Panc1 (cell line): Measurements from ENCODE around the gene PBOV1. TPM values are rescaled to one million over a fixed set of nuclear protein-coding genes. Genes with fewer than 3 reads are reported as not detected.

Source experiments
- ATAC-seq: fragments of 200-7000 bp; cut with Tn5 transposase; 2 replicates; pipeline ENCODE4 v1.9.1; 2020; ENCODE audit warnings: mild to moderate bottlenecking, moderate library complexity
- BruUV-seq: library from RNA; stranded (reverse); fragments of 400-500 nt; replicated peaks from 2 replicates; lab custom pipeline; 2021; lab: Mats Ljungman, UMichigan
- CTCF ChIA-PET: fragments of 300-600 bp; sonication (Branson Sonifier 250); formaldehyde crosslinking; loops from one replicate; lab custom pipeline; 2022; ENCODE audit warnings: antibody characterized with exemption; lab: Charles Lee
- POLR2A ChIA-PET: fragments of 300-600 bp; sonication (Branson Sonifier 250); formaldehyde crosslinking; loops from one replicate; lab custom pipeline; 2022; ENCODE audit warnings: antibody characterized with exemption; lab: Charles Lee
- DNase-seq: peaks from one replicate; pipeline ENCODE4 v3.0.0-alpha.2; 2010; ENCODE audit warnings: low read depth, low spot score
- H3K27ac ChIP-seq: 2 replicates; pipeline ENCODE4 v1.5.1; 2011; ENCODE audit warnings: mild to moderate bottlenecking, low read length, inconsistent platforms
- H3K27me3 ChIP-seq: fragments of 200-500 bp; sonication (Bioruptor generic); 2 replicates; pipeline ENCODE4 v1.6.0; 2014; ENCODE audit warnings: low read length, inconsistent platforms; ENCODE audit not compliant: control insufficient read depth, insufficient read depth
- H3K36me3 ChIP-seq: fragments of 200-500 bp; sonication (Bioruptor generic); 2 replicates; pipeline ENCODE4 v1.5.1; 2014; ENCODE audit warnings: inconsistent platforms, mild to moderate bottlenecking, low read length, moderate library complexity; ENCODE audit not compliant: control insufficient read depth, insufficient read depth
- H3K4me1 ChIP-seq: 2 replicates; pipeline ENCODE4 v1.5.1; 2011; ENCODE audit warnings: inconsistent platforms, mild to moderate bottlenecking, low read length, moderate library complexity; ENCODE audit not compliant: control insufficient read depth, insufficient read depth
- H3K4me3 ChIP-seq, 2 experiments: 2 replicates each; pipeline ENCODE4 v1.5.1; 2011 to 2012; ENCODE audit warnings: low read depth in 2 of 2, low read length in 2 of 2, mild to moderate bottlenecking in 2 of 2, inconsistent platforms in 1 of 2, moderate library complexity in 1 of 2
- H3K9me3 ChIP-seq: fragments of 200-500 bp; sonication (Bioruptor generic); 2 replicates; pipeline ENCODE4 v1.5.1; 2014; ENCODE audit warnings: low read depth, mild to moderate bottlenecking, inconsistent platforms, low read length, moderate library complexity; ENCODE audit not compliant: control insufficient read depth, insufficient read depth
- POLR2AphosphoS5 ChIP-seq: IDR thresholded peaks from 2 replicates; pipeline ENCODE4 v1.6.1; 2012; ENCODE audit warnings: mild to moderate bottlenecking, low read depth, low read length, moderate library complexity
- SIN3A ChIP-seq: IDR thresholded peaks from 2 replicates; pipeline ENCODE4 v1.6.1; 2012; ENCODE audit warnings: low read depth, mild to moderate bottlenecking, low read length, moderate library complexity, borderline replicate concordance; ENCODE audit not compliant: insufficient read depth
- TCF7L2 ChIP-seq: IDR thresholded peaks from 2 replicates; pipeline ENCODE4 v1.6.1; 2011; ENCODE audit warnings: mild to moderate bottlenecking, low read depth, low read length, inconsistent platforms
- in situ Hi-C: cut with HindIII; loops from 2 replicates; pipeline ENCODE4 v1.10.0; 2016; ENCODE audit warnings: low sequenced_read_pairs, low pct_unique_long_range_greater_than_20kb
- intact Hi-C: fragments of 100-400 bp; cut with micrococcal nuclease; formaldehyde crosslinking; loops from one replicate; pipeline ENCODE4 v1.10.0; 2022; ENCODE audit not compliant: unreplicated experiment
- total RNA-seq: library from RNA; stranded (reverse); gene quantifications from one replicate; pipeline ENCODE4 v1.2.1, GENCODE V29; 2021; ENCODE audit not compliant: unreplicated experiment
- TF ChIP-seq, protein P1 (sequence below): fragments of 450-650 bp; IDR thresholded peaks from 2 replicates; pipeline ENCODE4 v1.5.1; 2017; ENCODE audit warnings: mild to moderate bottlenecking
- TF ChIP-seq, protein P2 (sequence below), 2 experiments: IDR thresholded peaks; 2 replicates each; pipeline ENCODE4 v1.6.1; 2011 to 2012; ENCODE audit warnings: low read depth in 2 of 2, control low read depth in 1 of 2, low read length in 1 of 2, mild to moderate bottlenecking in 1 of 2, moderate library complexity in 1 of 2; ENCODE audit not compliant: insufficient read depth in 1 of 2

PBOV1 gene
- total RNA-seq, 1 experiment from 2014 or later = not detected

DNA sequence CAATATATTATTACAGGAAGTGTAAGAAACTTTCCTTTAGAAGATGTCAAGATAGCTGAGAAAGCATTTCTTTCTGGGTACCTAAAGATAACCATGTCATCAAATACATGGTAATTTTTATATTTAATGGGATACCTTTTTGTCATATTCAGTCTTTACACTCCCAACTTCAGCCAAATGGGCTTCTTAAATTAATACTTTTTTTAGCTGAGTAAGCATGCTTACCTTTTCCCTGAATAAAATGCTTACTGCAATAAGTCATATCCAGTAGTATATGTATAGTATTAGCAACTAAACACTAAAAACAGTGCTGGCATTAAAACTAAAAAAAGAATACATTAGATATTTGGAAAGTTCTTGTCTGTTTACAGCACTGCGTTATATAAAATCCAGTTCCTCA is 17.4 kb upstream of the PBOV1 start:
- no peaks in the 10 kb centered on the region for H3K9me3 ChIP-seq
- POLR2A ChIA-PET = no interaction called here
- in situ Hi-C loops (no loop called here), intact Hi-C loops (no loop called here)
- no TSS peak for BruUV-seq
- TF ChIP-seq SIN3A = no peak
- TF ChIP-seq POLR2AphosphoS5 = no peak
- TF ChIP-seq, protein P1, sequence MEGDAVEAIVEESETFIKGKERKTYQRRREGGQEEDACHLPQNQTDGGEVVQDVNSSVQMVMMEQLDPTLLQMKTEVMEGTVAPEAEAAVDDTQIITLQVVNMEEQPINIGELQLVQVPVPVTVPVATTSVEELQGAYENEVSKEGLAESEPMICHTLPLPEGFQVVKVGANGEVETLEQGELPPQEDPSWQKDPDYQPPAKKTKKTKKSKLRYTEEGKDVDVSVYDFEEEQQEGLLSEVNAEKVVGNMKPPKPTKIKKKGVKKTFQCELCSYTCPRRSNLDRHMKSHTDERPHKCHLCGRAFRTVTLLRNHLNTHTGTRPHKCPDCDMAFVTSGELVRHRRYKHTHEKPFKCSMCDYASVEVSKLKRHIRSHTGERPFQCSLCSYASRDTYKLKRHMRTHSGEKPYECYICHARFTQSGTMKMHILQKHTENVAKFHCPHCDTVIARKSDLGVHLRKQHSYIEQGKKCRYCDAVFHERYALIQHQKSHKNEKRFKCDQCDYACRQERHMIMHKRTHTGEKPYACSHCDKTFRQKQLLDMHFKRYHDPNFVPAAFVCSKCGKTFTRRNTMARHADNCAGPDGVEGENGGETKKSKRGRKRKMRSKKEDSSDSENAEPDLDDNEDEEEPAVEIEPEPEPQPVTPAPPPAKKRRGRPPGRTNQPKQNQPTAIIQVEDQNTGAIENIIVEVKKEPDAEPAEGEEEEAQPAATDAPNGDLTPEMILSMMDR = no peak
- no peak for TF ChIP-seq TCF7L2
- TF ChIP-seq, protein P2, sequence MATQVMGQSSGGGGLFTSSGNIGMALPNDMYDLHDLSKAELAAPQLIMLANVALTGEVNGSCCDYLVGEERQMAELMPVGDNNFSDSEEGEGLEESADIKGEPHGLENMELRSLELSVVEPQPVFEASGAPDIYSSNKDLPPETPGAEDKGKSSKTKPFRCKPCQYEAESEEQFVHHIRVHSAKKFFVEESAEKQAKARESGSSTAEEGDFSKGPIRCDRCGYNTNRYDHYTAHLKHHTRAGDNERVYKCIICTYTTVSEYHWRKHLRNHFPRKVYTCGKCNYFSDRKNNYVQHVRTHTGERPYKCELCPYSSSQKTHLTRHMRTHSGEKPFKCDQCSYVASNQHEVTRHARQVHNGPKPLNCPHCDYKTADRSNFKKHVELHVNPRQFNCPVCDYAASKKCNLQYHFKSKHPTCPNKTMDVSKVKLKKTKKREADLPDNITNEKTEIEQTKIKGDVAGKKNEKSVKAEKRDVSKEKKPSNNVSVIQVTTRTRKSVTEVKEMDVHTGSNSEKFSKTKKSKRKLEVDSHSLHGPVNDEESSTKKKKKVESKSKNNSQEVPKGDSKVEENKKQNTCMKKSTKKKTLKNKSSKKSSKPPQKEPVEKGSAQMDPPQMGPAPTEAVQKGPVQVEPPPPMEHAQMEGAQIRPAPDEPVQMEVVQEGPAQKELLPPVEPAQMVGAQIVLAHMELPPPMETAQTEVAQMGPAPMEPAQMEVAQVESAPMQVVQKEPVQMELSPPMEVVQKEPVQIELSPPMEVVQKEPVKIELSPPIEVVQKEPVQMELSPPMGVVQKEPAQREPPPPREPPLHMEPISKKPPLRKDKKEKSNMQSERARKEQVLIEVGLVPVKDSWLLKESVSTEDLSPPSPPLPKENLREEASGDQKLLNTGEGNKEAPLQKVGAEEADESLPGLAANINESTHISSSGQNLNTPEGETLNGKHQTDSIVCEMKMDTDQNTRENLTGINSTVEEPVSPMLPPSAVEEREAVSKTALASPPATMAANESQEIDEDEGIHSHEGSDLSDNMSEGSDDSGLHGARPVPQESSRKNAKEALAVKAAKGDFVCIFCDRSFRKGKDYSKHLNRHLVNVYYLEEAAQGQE (IDR thresholded peaks at IDR 0.05; ENCODE audit: insufficient read depth in 1 of 2, low read depth in 2 of 2, low read length in 1 of 2) = no peak
- no peaks in the 10 kb centered on the region for H3K36me3 ChIP-seq
- CTCF ChIA-PET = no interaction called here
- DNase-seq (no peak), ATAC-seq (no peak)
- no peak overlapping the region for H3K4me3 ChIP-seq
- no peak overlapping the region for H3K27ac ChIP-seq
- peaks cover 2% of the 10 kb centered on the region for H3K27me3 ChIP-seq
- H3K4me1 ChIP-seq = peaks cover 6% of the 10 kb centered on the region; the same call in 1 of the 2 replicates

DNA sequence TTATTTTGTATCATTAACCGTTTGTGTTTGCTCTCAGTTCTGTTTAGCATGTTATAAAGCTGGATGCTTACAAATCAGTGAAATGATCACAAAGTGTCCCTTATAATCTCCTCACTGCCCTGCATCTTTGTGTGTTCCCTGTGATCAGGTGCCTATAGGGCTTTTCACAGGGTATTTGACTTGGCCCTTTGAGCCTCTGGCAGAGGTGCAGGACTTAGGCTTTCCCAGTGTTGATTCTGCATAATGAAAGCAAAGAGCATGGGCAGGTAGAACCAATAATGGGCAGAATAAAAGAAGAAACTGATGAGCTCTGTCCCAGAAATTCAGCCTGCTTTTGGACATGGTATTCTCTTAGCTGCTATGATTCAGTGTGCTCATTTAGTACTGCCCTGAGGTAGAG is 16.9 kb upstream of the PBOV1 start:
- POLR2A ChIA-PET = interaction anchor here (0.6 kb wide), 1 partner anchor 194 kb away, joined by 3 read pairs; no protein-coding TSS in a partner anchor
- TF ChIP-seq POLR2AphosphoS5 = no peak
- TF ChIP-seq TCF7L2 = no peak
- no peak for TF ChIP-seq SIN3A
- TF ChIP-seq, protein P2 (IDR thresholded peaks at IDR 0.05; ENCODE audit: insufficient read depth in 1 of 2, low read depth in 2 of 2, low read length in 1 of 2) = no peak
- TF ChIP-seq, protein P1 = no peak
- no peak for DNase-seq

More for the DNA sequence above, 16.9 kb upstream of the PBOV1 start:
- Histone ChIP-seq H3K27me3 (peaks cover 2% of the 10 kb centered on the region; the same call in 1 of the 2 replicates), H3K36me3 (no peaks in the 10 kb centered on the region), H3K4me1 (peaks cover 6% of the 10 kb centered on the region; the same call in 1 of the 2 replicates), H3K9me3 (no peaks in the 10 kb centered on the region), H3K4me3 (no peak overlapping the region), H3K27ac (no peak overlapping the region)
- no TSS peak for BruUV-seq
- intact Hi-C loops = no loop called here
- CTCF ChIA-PET = no interaction called here
- in situ Hi-C loops = no loop called here
- ATAC-seq = no peak
